Left lobe of liver (tissue), 2 donors: ENCODE data around the gene TRIM25. TPM values are rescaled to one million over a fixed set of nuclear protein-coding genes. Genes with fewer than 3 reads are reported as not detected.
"Not testable (repeated sequence)": the region's sequence is repeated elsewhere in the genome, so short reads cannot be mapped to it uniquely, and the experiment has no call there.

Source experiments
- ATAC-seq: fragments of 200-7000 bp; cut with Tn5 transposase; one replicate; pipeline ENCODE4 v1.9.1; 2020; ENCODE audit warnings: mild to moderate bottlenecking, moderate library complexity
- DNase-seq: peaks from one replicate; pipeline ENCODE4 v3.0.0-alpha.2; 2020; ENCODE audit warnings: low spot score
- total RNA-seq: library from RNA; stranded (reverse); gene quantifications from one replicate; pipeline ENCODE4 v1.2.1, GENCODE V29; 2021
- donor health status: DM: no; HTN: no; CAD: no; lungs with moderate emphysema.
- donor health status: DM: no; HTN: yes; CAD: no.

The TRIM25 gene, protein sequence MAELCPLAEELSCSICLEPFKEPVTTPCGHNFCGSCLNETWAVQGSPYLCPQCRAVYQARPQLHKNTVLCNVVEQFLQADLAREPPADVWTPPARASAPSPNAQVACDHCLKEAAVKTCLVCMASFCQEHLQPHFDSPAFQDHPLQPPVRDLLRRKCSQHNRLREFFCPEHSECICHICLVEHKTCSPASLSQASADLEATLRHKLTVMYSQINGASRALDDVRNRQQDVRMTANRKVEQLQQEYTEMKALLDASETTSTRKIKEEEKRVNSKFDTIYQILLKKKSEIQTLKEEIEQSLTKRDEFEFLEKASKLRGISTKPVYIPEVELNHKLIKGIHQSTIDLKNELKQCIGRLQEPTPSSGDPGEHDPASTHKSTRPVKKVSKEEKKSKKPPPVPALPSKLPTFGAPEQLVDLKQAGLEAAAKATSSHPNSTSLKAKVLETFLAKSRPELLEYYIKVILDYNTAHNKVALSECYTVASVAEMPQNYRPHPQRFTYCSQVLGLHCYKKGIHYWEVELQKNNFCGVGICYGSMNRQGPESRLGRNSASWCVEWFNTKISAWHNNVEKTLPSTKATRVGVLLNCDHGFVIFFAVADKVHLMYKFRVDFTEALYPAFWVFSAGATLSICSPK
- 55.4 TPM for total RNA-seq

DNA sequence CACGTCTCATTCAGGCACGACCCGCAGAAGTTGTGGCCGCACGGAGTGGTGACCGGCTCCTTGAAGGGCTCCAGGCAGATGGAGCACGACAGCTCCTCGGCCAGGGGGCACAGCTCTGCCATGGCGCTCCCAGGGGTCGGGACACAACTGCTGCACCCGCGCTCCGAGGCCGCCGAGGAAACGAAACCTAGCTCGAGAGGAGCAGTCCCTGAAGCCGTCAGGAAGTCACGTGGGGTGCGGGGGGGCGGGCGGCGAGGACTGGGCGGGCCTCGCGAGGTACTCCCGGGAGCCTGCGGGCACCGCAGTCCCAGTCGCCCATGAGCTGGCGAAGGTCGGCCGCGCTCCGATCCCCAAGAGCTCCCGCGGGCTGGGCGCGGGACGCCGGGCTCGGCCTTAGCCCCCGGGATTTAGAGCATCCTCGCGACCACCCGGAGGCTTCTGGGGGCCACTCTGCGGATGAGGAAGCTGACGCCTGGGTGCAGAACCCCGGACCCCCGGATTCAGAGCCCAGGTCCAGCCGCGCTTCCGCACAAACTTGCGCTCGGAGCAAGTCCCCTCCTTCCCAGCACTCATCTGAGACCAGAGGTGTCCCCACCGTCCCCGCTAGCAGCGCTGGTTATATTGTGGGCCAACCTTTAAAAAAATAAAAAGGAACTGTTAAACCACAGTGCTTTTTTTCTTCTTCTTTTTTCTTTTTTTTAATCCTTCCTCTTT is at the start of gene TRIM25:
Gene TRIM25, minus strand, starts transcription at position 183 of the 714 bp plus-strand sequence. Its CDS starts 61 bp downstream, at position 122.
- peak; percentile 96 for DNase-seq
- ATAC-seq = peak; percentile 82

DNA sequence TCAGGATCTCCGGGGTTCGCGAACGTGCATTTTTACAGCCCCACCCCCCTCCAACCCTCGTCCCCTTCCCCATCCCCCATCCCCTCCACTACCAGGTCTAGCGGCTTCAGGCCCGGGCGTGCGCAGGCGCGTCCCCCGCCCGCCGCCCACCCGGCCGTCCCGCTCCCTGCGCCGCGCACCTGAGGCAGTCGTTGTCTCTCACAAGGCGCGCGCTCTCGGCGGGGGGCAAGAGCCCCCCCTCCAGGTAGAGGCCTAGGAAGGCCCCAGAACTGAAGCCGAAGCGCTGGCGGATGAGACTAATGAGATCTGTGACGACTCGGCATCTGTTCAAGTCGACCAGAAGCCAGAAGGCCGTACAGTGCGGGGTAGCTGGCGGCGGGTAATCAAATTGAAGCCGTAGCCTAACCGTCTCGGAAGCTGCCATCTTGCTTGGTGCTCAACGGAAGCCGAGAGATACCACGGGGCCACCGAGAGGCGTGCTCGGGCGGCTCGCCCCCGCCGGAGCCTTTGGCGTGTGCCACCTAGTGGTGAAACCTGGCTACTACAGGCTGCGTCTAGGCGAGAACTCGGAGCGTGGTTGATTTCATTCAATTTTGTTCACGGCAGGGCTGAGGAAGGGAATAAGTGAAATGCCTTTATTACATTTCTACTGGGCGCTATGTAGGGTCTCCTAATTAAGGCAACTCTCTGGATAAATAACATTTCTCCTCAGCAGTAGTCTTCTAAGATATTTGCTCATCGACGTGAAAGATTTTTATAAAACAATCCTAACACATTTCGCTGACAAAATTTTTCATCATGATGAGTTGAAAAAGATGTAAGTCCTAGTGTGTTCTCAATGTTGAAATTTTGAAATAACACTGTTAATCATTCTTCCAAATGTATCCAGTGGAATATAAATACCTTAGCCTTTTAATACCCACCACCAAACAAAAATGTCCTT is 47.0 kb upstream of the TRIM25 start, which contains the start of gene COIL:
Gene COIL, minus strand, starts transcription at position 455 of the 943 bp plus-strand sequence. Its CDS starts 31 bp downstream, at position 424.
- peak; percentile 100 for ATAC-seq
- DNase-seq = peak; percentile 93

DNA sequence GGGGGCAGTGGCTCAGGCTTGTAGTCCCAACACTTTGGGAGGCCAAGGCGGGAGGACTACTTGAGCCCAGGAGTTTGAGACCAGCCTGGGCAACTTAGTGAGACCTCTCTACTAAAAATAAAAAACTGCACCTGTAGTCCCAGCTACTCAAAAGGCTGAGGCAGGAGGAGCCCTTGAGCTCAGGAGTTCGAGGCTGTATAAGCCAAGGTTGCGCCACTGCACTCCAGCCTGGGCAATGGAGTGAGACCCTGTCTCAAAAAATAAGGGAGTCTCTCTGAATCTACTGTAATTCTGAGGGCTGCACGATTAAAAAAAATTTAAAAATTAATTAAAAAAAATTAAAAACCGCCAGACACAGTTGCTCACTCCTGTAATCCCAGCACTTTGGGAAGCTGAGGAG is 43.1 kb upstream of the TRIM25 start:
- ATAC-seq = no peak

DNA sequence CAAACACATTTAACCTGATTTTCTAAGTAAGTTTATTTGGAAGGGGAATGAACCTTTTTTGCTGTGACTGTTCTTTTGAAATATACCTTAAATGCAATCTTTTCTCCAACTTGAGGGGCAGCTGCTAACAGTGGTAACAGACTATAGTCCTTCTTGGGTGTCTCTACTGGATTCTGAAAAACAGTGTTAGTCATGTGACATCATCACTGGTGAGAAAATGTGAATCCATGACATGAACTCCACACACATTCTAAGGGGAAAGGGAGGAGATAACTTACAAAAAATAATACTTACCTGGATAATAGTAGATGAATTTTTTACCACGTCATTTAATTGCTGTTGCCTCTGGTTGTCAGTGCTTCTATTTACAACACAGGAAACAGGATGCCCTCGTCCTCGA is 35.7 kb upstream of the TRIM25 start:
- ATAC-seq = no peak
- DNase-seq = no peak

More for the DNA sequence above, 43.1 kb upstream of the TRIM25 start:
- no peak for DNase-seq

DNA sequence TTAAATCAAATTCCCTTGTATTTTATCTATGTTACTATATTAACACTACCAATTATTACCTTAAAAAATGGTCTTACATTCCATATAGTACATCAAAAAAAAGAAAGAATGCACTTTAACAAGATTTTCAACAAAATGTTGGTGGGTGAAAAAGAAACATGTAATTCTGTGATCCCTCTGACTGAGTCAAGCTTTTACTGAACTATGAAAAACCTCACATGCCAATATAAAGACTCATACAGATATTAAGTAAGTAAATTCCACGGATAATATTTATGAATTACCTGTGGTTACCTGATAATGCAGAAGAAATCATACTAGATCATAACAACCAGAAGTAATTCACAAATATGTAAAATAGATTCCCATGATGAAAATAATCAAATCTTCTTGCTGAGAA is 34.6 kb upstream of the TRIM25 start:
- DNase-seq = no peak
- no peak for ATAC-seq

DNA sequence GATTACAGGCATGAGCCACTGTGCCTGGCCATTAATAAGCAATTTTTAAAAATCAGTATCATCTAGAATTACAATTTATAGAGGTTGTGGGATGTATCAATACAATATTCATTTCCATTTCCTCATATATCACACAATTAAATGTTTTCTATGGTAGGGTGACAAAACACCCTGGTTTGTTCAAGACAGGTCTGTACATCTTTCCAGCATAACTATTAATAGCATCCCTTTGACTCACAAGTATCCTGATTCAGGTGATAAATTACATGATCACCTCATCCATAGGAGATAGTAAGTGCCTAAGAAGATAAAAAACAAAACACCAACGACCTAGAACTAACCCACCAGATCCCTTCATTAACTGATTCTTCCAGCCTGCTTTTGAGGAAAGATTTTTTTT is 33.9 kb upstream of the TRIM25 start:
- ATAC-seq = no peak
- no peak for DNase-seq

DNA sequence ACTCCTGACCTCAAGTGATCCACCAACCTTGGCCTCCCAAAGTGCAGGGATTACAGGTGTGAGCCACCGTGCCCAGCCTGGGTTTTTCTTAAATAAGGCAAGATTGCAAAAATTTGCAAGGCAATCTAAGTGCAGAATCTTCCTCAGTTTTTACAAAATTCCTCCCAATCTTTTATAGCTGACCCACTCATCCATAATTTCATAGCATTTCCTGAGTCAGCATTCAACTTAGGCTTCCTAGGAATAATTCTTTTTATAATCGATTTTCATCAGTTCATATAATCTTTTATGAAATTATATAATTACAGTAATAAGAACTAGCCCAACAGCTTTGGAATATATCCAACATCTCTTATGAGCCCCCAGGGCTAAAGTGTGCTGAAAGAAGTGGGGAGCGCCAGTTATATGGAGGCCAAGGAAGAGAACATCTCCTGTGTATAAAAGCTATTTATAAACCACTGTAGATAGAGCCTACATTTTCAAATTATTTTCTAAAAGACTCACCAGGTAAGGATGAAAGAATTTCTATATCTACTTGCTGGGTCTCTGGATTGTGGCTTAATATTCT is 32.2 kb upstream of the TRIM25 start:
- ATAC-seq = no peak
- no peak for DNase-seq

DNA sequence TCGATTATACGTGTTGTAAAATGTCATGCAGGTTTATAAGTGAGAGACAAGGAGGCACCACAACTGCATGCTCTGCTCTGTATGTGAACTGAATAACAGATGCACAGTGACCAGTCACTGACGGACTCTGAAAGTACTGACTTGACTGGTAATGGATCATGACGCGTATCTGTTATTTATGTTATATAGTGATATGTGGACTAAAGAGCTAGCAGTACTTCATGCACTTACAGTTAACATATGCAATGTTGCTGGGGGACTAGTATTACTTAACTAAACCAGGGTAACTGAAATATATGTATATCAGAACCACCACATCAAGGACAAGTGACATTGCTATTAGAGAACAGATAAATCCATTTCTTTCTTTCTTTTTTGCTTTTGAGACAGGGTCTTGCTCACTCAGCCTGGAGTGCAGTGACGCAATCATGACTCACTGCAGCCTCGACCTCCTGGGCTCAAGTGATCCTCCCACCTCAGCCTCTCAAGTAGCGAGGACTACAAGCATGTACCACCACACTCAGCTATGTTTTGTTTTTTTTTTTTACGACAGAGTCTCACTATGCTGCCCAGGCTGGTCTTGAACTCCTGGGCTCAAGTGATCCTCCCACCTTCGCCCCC is 29.8 kb upstream of the TRIM25 start:
- no peak for ATAC-seq
- DNase-seq = no peak

DNA sequence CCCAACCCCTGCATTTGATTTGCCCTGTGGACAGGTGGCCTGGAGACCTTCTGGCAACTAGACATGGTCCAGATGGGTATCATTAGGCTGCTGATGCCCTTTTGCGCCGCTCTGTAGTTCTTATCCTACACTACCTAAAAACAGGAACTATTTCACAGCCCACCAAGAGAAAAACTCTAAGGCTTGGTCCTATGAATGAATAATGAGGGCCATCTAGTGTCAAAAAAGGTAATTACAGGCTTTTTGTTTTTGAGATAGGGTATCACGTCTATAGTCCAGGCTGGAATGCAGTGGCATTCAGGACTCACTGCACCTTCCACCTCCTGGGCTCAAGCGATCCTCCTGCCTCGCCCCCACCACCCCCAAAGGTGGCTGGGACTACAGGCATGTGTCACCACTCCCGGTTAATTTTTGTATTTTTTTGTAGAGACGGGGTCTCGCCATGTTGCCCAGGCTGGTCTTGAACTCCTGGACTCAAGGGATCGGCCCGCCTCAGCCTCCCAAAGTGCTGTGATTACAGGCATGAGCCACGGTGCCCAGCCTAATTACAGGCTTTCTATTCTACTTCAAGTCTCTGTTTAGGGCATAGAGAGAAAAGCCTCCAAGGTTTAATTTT is 26.1 kb upstream of the TRIM25 start:
- no peak for DNase-seq

DNA sequence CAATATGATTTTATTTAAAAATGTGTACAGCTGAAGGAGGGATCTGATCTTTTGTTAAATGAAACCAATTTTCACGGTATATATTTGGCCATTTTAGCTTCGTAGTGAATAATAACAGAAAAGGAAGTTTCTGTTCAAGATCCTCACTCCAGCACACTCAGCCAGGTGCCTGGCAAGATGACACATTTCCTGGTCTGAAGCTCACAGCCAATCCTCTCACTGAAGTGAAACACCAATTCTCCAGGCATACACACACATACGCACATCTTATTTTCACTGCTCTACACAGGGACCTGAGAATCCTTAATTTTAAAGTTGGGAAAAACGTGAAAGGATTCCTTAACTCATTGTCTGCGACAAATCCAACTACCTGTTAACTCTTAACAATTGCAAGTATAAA is 24.4 kb upstream of the TRIM25 start:
- ATAC-seq, DNase-seq: not testable (repeated sequence)

More for the DNA sequence above, 26.1 kb upstream of the TRIM25 start:
- ATAC-seq = peak; percentile 87

DNA sequence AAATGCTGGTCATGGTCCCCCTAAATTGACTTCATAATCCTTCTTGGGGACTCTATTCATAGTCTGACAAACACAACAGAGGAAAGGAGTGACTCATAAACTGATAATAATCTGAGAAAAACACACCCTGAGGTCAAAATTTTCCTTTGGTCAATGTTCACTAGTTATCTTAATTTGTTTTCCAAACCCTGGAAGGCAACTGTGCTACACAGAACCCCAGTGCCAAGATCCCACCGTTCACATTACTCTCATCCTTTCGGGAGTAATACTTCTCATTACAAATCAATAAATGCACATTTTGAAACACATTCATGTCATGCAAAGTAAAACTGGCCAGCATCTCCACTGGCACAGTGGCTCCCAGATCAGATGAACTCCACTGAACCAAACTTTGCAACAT is 23.8 kb upstream of the TRIM25 start:
- DNase-seq (no peak), ATAC-seq (peak; percentile 42)

DNA sequence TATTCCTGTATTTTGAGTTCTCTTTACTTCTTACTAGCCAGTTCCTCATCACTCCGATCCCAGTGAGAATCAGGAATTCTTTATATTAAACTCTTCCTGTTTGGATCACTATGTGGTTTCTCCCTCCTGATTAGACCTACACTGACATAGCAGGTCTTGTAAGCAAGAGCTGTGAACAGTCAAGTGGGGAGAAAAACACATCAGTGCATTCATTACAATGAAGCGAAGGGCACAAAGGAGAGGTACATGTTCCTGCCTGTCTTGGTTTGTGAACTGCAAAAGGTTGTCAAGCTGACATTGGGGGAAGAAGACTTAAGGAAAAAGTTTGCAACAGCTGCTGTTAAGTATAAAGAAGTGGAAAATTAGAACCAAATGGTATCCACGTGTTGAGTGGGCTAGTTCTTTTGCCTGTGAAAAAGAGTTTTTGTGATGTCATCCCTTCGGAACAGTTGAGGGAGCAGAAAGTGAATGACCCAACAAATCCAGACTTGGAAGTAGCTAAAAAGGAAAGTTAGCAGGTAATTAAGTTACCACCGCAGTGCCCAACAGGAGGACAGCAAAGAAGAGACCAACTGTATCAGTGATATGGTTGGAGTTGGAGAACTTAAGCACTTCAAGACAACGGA is 23.0 kb upstream of the TRIM25 start:
- ATAC-seq (no peak), DNase-seq (no peak)

DNA sequence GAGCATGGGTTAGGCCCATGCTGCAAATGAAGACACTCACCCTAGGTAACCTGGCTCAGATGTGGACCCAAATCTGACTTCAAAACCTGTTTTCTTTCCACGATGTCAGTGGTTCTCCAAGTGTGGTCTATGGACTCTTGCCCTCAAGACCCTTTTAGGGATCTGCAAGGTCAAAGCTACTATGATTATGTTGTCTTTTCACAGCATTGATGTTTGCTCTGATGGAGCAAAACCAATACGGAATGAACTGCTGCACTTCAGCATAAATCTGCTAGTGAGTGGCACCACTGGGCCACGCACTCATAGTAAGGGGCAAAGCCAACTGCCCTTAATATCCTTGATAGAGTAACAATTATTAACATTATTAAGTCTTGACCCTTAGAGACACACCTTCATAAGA is 21.6 kb upstream of the TRIM25 start:
- ATAC-seq (no peak), DNase-seq (no peak)

DNA sequence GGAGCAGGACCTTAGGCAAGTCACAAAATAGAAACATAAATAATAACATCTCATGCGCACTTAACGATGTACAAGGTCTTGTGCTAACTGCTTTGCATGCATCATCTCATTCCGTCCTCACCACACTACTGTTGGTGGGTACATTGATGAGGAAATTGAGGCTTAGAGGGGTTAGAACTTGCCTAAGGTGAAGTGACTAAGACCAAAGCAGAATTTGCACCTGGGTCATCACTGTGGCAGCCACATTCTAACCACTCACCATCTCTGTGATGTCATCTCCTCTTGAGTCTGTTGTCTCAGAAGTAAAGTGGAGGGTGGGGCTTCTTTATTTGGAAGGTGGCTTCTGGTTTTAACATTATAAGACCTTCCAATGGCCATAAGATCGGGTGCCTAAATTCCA is 20.4 kb upstream of the TRIM25 start:
- ATAC-seq = no peak
- no peak for DNase-seq

DNA sequence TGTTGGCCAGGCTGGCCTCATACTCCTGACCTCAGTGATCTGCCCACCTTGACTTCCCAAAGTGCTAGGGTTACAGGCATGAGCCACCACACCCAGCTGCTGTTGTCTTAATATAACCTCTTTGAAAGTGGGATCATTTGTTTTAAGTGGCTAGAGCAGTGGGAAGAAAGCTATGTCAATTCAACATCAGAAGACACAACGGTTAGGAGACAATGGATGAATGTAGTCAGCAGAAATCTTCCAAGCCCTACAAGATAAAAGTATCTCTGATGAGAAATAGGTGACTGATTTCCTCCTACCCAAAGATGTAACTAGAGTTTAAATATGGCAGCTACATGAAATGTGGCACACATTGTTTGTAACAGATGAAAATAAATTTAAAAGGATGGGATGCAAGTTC is 20.0 kb upstream of the TRIM25 start:
- DNase-seq (no peak), ATAC-seq (no peak)

DNA sequence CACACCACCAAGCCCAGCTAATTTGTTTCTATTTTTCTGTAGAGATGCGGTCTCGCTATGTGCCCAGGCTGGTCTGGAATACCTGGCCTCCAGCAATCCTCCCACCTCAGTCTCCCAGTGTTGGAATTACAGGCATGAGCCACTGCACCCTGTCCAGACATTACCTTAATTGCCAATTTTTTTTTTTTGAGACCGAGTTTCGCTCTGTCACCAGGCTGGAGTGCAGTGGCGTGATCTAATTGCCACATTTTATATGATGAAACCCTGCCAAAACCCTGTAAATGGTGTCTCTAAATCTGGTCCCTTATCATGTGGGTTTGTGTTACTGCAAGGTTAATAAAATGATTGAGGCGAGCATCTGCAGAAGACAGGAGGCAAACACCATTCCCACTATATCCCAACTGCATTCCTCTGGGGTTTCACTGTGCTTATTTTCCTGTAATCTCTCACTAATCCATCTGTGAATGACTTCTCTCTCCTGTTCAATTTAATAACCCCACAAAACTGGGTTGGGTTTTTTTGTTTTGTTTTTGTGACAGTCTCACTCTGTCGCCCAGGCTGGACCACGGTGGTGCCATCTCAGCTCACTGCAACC is 19.4 kb upstream of the TRIM25 start:
- no peak for ATAC-seq
- DNase-seq = no peak

DNA sequence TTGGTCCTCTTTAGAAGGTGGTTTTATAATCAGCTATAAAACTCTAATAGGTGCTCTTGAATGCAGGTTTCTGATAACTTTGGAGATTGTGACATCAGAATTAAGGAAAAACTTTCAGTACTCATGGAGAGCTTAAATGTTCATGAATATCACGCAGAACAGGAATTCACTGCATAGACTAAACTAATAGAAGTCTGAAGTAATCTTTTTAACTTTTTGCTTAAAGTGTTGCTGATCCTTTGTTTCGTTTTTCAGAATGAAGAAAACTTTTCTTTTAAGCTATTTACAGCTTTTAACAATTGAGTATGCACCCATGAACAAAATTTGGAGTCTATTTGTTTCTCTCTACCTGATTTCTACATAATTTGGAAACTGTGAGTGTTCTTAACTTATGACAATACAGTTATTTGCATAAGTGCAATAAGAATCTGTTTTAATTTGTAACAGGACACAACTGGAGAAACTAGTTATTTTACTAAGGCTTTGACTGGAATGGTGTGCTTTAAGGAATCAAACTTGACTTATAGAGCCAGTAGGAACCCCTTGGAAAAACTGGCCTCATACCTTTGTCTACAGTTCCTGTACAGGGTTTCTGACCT is 17.0 kb upstream of the TRIM25 start:
- no peak for DNase-seq
- no peak for ATAC-seq

DNA sequence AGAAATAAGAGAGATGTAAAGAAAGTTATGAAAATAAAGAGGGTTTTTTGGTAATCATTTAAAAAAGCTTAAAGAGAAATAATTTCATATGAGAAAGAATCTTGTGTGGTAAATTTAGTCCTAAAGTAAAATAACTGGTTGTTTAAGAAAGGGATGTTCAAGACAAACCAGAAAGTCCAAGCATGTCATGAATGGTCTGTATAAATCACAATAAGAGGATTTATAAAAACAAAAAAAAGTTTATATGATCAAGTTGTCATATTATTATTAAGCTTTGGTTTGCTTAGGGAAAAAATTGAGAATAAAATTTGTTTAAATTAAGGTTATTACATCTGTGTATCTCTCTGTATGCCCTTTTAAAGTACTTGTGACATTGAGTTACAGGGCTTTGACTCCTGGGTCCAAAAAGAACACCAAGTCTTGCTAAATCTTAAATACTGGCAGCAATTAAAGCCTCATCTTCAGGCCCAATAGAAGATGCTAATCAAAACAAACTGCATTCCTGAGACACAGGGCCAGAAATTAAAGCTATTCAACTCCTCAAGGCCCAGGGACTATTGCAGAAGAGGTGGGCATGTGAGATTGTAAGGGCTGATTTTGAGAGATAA is 15.6 kb upstream of the TRIM25 start:
- ATAC-seq (no peak), DNase-seq (no peak)
